Kidney (tissue), 14 donors: Measurements from ENCODE around the gene ANKRD6. TPM values are rescaled to one million over a fixed set of nuclear protein-coding genes. Genes with fewer than 3 reads are reported as not detected.

Experiments used
- DNase-seq, 5 donors: peaks; one replicate each; pipeline ENCODE4 v3.0.0-alpha.2; 2013 to 2020
- FAIRE-seq: peaks from 2 replicates; lab custom pipeline; 2012; peaks lifted over from hg19 to GRCh38; lab: Jason Lieb, UNC
- H3K27ac ChIP-seq, 2 donors: one replicate each; pipeline ENCODE4 v1.7.0; 2013; ENCODE audit warnings: low read depth in 2 of 2, low read length in 2 of 2, inconsistent platforms in 1 of 2
- H3K27me3 ChIP-seq: one replicate; pipeline ENCODE4 v1.7.1; 2013; ENCODE audit warnings: low read length, inconsistent platforms; ENCODE audit not compliant: control insufficient read depth, insufficient read depth
- H3K36me3 ChIP-seq, 3 donors: one replicate each; pipeline versions ENCODE4 v1.7.0 to v1.7.1; 2013; ENCODE audit warnings: low read length in 3 of 3, control low read depth in 1 of 3, inconsistent platforms in 1 of 3; ENCODE audit not compliant: insufficient read depth in 3 of 3, control insufficient read depth in 2 of 3
- H3K4me1 ChIP-seq, 3 donors: one replicate each; pipeline versions ENCODE4 v1.7.0 to v1.7.1; 2013; ENCODE audit warnings: low read length in 3 of 3, inconsistent platforms in 1 of 3, low read depth in 1 of 3; ENCODE audit not compliant: control insufficient read depth in 2 of 3, insufficient read depth in 2 of 3
- H3K4me3 ChIP-seq, 3 donors: one replicate each; pipeline versions ENCODE4 v1.7.0 to v1.8.1; 2013; ENCODE audit warnings: low read length in 3 of 3, control low read depth in 1 of 3, inconsistent platforms in 1 of 3
- H3K9ac ChIP-seq, 3 donors: one replicate each; pipeline versions ENCODE4 v1.7.0 to v1.7.1; 2013; ENCODE audit warnings: low read length in 3 of 3, control low read depth in 1 of 3, inconsistent platforms in 1 of 3
- H3K9me3 ChIP-seq, 3 donors: one replicate each; pipeline versions ENCODE4 v1.7.0 to v1.7.1; 2013; ENCODE audit warnings: low read length in 3 of 3, control low read depth in 1 of 3, inconsistent platforms in 1 of 3; ENCODE audit not compliant: control insufficient read depth in 2 of 3, insufficient read depth in 1 of 3
- intact Hi-C: fragments of 100-400 bp; cut with DNase I; formaldehyde crosslinking; loops from one replicate; pipeline ENCODE4 v1.11.1; 2022
- polyA plus RNA-seq: library from polyadenylated mRNA; stranded (reverse); fragments of 350-450 nt; fragmentation: Illumina TruSeq; extraction: RNeasy Lipid Tissue Mini Kit (QIAGEN cat#74804); gene quantifications from one replicate; pipeline ENCODE4 v1.2.3, GENCODE V29; 2014; ENCODE audit warnings: low read depth, low replicate concordance; ENCODE audit not compliant: insufficient read depth
- total RNA-seq: library from RNA; stranded (reverse); fragmentation: NEBNext Ultra II Directional; extraction: Animal tissue kit (Norgen Biotek cat#: 25700); gene quantifications from one replicate; pipeline ENCODE4 v1.2.1, GENCODE V29; 2021
- TF ChIP-seq, protein P1 (sequence below): IDR thresholded peaks from 3 replicates; pipeline ENCODE4 v1.5.1; 2012; ENCODE audit warnings: mild to moderate bottlenecking, moderate library complexity, borderline replicate concordance; ENCODE audit not compliant: insufficient read depth; ENCODE audit errors: extremely low read depth
- donor health status: control.
- donor health status: control.
- donor health status: control.
- donor health status: control.
- donor health status: control.
- donor health status: DM: yes; HTN: yes; CAD: no.
- donor health status: Normal renal cell carcinoma (clear cell type).

Gene ANKRD6
- total and polyA plus RNA-seq, 2 donors from 2014 or later, result 10.3 to 29.5 TPM

DNA sequence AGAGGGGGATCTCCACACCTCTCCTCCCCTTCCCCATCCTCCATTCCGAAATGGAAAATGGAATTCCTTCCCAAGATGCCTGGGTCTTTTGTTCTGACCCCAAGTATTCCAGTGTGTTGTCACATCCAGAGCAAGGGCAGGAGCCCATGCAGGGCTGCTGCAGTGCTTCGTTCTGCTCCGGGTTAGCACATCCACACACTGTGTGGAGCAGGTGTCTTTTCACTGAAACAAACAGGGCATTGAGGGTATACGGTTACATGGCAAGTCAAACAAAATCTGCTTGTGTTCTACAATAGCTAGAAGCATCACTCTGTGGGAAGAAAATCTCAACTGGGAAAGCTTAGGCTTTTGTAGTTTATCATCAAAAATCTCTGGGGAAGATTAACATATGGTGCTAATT is 148.7 kb downstream of the ANKRD6 start:
- no peaks in the 10 kb centered on the region for H3K4me1 ChIP-seq
- no peak overlapping the region for H3K9ac ChIP-seq
- FAIRE-seq, result no peak
- no peak overlapping the region for H3K27ac ChIP-seq
- peak in 2 of 5 donors; percentile 54 to 56 for DNase-seq
- no peaks in the 10 kb centered on the region for H3K9me3 ChIP-seq
- TF ChIP-seq, protein P1, sequence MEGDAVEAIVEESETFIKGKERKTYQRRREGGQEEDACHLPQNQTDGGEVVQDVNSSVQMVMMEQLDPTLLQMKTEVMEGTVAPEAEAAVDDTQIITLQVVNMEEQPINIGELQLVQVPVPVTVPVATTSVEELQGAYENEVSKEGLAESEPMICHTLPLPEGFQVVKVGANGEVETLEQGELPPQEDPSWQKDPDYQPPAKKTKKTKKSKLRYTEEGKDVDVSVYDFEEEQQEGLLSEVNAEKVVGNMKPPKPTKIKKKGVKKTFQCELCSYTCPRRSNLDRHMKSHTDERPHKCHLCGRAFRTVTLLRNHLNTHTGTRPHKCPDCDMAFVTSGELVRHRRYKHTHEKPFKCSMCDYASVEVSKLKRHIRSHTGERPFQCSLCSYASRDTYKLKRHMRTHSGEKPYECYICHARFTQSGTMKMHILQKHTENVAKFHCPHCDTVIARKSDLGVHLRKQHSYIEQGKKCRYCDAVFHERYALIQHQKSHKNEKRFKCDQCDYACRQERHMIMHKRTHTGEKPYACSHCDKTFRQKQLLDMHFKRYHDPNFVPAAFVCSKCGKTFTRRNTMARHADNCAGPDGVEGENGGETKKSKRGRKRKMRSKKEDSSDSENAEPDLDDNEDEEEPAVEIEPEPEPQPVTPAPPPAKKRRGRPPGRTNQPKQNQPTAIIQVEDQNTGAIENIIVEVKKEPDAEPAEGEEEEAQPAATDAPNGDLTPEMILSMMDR, result no peak
- H3K36me3 ChIP-seq, result no peaks in the 10 kb centered on the region
- intact Hi-C loops, result no loop called here
- no peaks in the 10 kb centered on the region for H3K27me3 ChIP-seq
- H3K4me3 ChIP-seq, result no peak overlapping the region

DNA sequence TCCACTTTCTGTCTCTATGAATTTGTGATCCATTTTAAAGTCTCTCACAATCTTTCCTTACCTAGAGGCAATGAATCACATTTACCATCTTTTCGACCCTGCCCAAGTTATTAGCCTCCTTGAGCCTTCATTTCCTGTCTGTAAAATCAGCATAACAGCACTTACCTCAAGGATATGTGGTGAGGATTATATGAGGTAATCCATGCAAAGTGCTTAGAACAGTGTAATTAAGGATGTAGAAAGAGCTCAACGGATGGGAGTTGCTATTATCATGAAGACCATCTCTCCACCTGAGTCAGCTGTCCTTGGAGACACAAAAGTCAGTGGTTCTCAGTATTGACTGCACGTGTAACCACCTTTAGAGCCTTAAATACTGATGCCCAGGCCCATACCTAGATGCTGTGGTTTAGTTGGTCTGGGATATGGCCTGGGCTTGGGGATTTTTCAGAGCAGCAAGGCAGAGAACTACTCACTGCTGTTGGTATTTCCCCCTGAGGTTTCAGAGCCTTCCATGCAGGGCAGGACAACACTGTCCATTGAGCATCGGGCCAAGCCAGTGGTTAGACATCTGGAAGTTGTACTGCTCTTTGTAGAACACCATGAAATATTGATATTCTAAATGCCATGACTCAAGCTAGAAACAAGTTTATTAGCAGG is 149.8 kb downstream of the ANKRD6 start:
- no peaks in the 10 kb centered on the region for H3K27me3 ChIP-seq
- FAIRE-seq, result no peak
- intact Hi-C loops, result no loop called here
- H3K36me3 ChIP-seq, result no peaks in the 10 kb centered on the region
- no peak overlapping the region for H3K4me3 ChIP-seq
- TF ChIP-seq, protein P1, result no peak
- no peak overlapping the region for H3K9ac ChIP-seq
- DNase-seq, result no peak
- no peaks in the 10 kb centered on the region for H3K9me3 ChIP-seq
- no peaks in the 10 kb centered on the region for H3K4me1 ChIP-seq
- no peak overlapping the region for H3K27ac ChIP-seq

DNA sequence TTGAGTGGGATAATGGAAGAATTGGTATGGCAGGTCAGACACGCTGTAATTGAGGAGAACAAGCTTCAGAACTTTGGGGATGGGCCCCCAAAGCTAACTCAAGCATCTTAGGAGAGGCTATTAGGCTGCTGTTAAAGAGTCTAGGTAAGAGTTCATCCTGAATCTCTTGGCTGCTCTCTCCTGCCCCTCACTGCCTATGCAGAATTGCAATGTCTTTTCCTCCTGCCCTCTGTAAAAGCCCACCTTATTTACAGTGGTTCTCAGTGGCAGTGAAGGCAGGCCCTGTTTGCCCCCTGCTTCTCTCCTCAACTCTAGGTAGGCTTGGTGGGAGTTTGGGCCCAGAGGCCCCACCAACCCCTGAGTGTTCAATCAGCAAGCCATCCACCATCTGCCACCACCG is 150.6 kb downstream of the ANKRD6 start:
- Histone ChIP-seq H3K4me1 (no peaks in the 10 kb centered on the region), H3K4me3 (no peak overlapping the region), H3K27me3 (no peaks in the 10 kb centered on the region), H3K9ac (no peak overlapping the region), H3K9me3 (no peaks in the 10 kb centered on the region), H3K27ac (no peak overlapping the region), H3K36me3 (no peaks in the 10 kb centered on the region)
- intact Hi-C loops, result no loop called here
- TF ChIP-seq, protein P1, result no peak
- FAIRE-seq, result no peak
- no peak for DNase-seq

DNA sequence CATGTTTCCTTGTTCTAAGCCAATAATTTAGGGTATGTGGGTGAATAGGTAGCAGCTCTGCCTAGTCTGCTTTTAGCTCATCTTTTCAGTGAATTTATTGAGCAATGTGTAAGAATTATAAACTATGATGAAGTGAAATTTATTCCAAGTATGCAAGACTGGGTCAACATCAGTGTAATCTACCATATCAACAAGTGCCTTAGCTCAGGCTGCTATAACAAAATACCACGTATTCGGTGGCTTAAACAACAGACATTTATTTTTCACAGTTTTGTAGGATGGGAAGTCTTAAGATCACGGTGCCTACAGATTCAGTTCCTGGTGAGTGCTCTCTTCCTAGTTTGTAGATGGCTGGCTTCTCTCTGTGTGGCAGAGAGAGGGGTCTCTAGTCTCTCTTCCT is 151.6 kb downstream of the ANKRD6 start:
- TF ChIP-seq, protein P1, result no peak
- Histone ChIP-seq H3K36me3 (no peaks in the 10 kb centered on the region), H3K4me1 (no peaks in the 10 kb centered on the region), H3K9me3 (no peaks in the 10 kb centered on the region), H3K27ac (no peak overlapping the region), H3K4me3 (no peak overlapping the region), H3K9ac (no peak overlapping the region), H3K27me3 (no peaks in the 10 kb centered on the region)
- DNase-seq (no peak), FAIRE-seq (no peak)
- intact Hi-C loops, result no loop called here
